Adrenal gland (tissue), 5 donors: ENCODE results near the gene COL8A1.

ENCODE experiments used
- CTCF ChIP-seq, 6 experiments: fragments of 450-650 bp in 4 of 6; fragments of 200-600 bp in 2 of 6; sonication (generic) in 1 of 6; IDR thresholded peaks; 1 replicate in 5 of 6; 2 replicates in 1 of 6; pipeline versions ENCODE4 v1.5.1 to v1.8.0; 2016 to 2021; ENCODE audit warnings: antibody characterized with exemption in 6 of 6, mild to moderate bottlenecking in 2 of 6, moderate library complexity in 1 of 6
- POLR2A ChIP-seq, 2 donors: fragments of 450-650 bp; IDR thresholded peaks; one replicate each; pipeline ENCODE4 v1.6.1; 2017; ENCODE audit warnings: antibody characterized with exemption in 2 of 2, mild to moderate bottlenecking in 2 of 2, moderate library complexity in 1 of 2
- donor health status: DM: no; HTN: no; CAD: no.

- TF ChIP-seq POLR2A (IDR thresholded peaks at IDR 0.05) (no peak), CTCF (IDR thresholded peaks at IDR 0.05) (no peak)
Observed at GRCh38 chr3:99760629-99761028, 122.2 kb downstream of the COL8A1 start.
